Stomach (tissue), 9 donors: ENCODE results near the gene TENM4. TPM values are rescaled to one million over a fixed set of nuclear protein-coding genes. Genes with fewer than 3 reads are reported as not detected.
A peak's percentile ranks its signal among the peaks of the same experiment; 100 is the strongest.
"Not testable (repeated sequence)": the region's sequence is repeated elsewhere in the genome, so short reads cannot be mapped to it uniquely, and the experiment has no call there.

Experiments used
- DNase-seq, 2 donors: peaks; one replicate each; pipeline versions ENCODE4 v3.0.0 to v3.0.0-alpha.2; 2013 to 2019
- H3K27ac ChIP-seq, 5 donors: fragments of 200-600 bp in 4 of 5; sonication (generic) in 4 of 5; one replicate each; pipeline ENCODE4 v1.5.1; 2013 to 2019; ENCODE audit warnings: mild to moderate bottlenecking in 1 of 5, moderate library complexity in 1 of 5
- H3K27me3 ChIP-seq, 3 donors: fragments of 200-600 bp; sonication (generic); one replicate each; pipeline ENCODE4 v1.5.1; 2017 to 2019; ENCODE audit warnings: mixed run types in 1 of 3
- H3K36me3 ChIP-seq, 4 donors: fragments of 200-600 bp; sonication (generic); 1 replicate in 3 of 4; 2 replicates in 1 of 4; pipeline ENCODE4 v1.5.1; 2016 to 2019
- H3K4me1 ChIP-seq, 4 donors: fragments of 200-600 bp; sonication (generic); one replicate each; pipeline ENCODE4 v1.5.1; 2016 to 2019
- H3K4me3 ChIP-seq, 4 donors: fragments of 200-600 bp; sonication (generic) in 3 of 4; one replicate each; pipeline ENCODE4 v1.5.1; 2016 to 2019; ENCODE audit warnings: mild to moderate bottlenecking in 1 of 4
- H3K9me3 ChIP-seq, 4 donors: fragments of 200-600 bp; sonication (generic); one replicate each; pipeline ENCODE4 v1.5.1; 2016 to 2019
- EP300 ChIP-seq: sonication (generic); formaldehyde crosslinking; IDR thresholded peaks from one replicate; pipeline ENCODE4 v1.6.1; 2017; ENCODE audit warnings: antibody characterized with exemption
- POLR2A ChIP-seq, 4 donors: fragments of 450-650 bp; IDR thresholded peaks; one replicate each; pipeline ENCODE4 v1.6.1; 2016; ENCODE audit warnings: antibody characterized with exemption in 4 of 4, control low read depth in 2 of 4, mild to moderate bottlenecking in 1 of 4, moderate library complexity in 1 of 4
- POLR2AphosphoS5 ChIP-seq, 3 donors: sonication (generic); formaldehyde crosslinking; IDR thresholded peaks; one replicate each; pipeline ENCODE4 v1.6.1; 2016; ENCODE audit warnings: antibody characterized with exemption in 3 of 3
- WGBS, 5 donors: extraction: QIAGEN DNeasy Blood & Tissue Kit in 3 of 5; methylation state at CpG; one replicate each; pipeline versions ENCODE4 v1.1.5 to v1.1.7; 2013 to 2018; 5-methylcytosine and 5-hydroxymethylcytosine counted together
- intact Hi-C: fragments of 100-400 bp; cut with DNase I; formaldehyde crosslinking; loops from one replicate; pipeline ENCODE4 v1.15.1; 2023; ENCODE audit warnings: low total_unique reads
- polyA plus RNA-seq, 3 donors: library from polyadenylated mRNA; stranded (reverse); fragments of 200-250 nt; gene quantifications; one replicate each; pipeline ENCODE4 v1.2.3, GENCODE V29; 2013
- total RNA-seq, 5 donors: library from RNA; depleted of rRNA; stranded (reverse); fragments of >200 nt; gene quantifications; one replicate each; pipeline versions ENCODE4 v1.1.0 to v1.2.3, GENCODE V29; 2014 to 2016
- TF ChIP-seq, protein P1 (sequence below), 7 experiments: fragments of 450-650 bp in 4 of 7; fragments of 200-600 bp in 3 of 7; sonication (generic) in 3 of 7; IDR thresholded peaks; one replicate each; pipeline ENCODE4 v1.5.1; 2016 to 2019; ENCODE audit warnings: antibody characterized with exemption in 7 of 7, control low read depth in 2 of 7, mild to moderate bottlenecking in 1 of 7
- donor health status: healthy with polysubstance abuse.
- donor health status: Bipolar disorder and iron deficiency.
- donor health status: healthy.

The TENM4 gene
- total and polyA plus RNA-seq, 8 donors = 0.06 to 13.2 (median 0.87) TPM; not detected in 1

DNA sequence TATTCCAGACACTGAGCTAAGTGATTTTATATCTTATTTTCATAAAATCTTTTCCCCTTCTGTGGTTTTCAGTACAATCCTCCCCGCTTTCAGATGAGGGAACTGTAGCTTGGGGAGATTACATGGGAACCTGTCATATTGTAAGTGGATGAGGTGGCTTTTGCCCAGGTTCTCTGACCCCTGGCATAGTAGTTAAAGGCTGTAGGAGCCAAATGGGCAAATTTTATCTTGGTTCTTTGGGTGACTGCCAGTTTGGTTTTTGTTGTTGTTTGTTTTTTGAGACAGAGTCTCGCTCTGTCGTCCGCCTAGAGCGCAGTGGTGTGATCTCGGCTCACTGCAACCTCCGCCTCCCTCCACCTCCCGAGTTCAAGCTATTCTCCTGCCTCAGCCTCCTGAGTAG lies 454.5 kb downstream of the TENM4 start:
- no peaks in the 10 kb centered on the region for H3K27me3 ChIP-seq
- no peak for DNase-seq
- H3K27ac ChIP-seq = no peak overlapping the region
- no peaks in the 10 kb centered on the region for H3K4me1 ChIP-seq
- intact Hi-C loops = no loop called here
- no peak overlapping the region for H3K4me3 ChIP-seq
- TF ChIP-seq POLR2A (IDR thresholded peaks at IDR 0.05) (no peak), POLR2AphosphoS5 (IDR thresholded peaks at IDR 0.05) (no peak)
- no peaks in the 10 kb centered on the region for H3K36me3 ChIP-seq
- H3K9me3 ChIP-seq = no peaks in the 10 kb centered on the region
- WGBS, 5 donors = 83 to 91% (median 90%) methylated on average over 8 of the region's 8 CpGs

DNA sequence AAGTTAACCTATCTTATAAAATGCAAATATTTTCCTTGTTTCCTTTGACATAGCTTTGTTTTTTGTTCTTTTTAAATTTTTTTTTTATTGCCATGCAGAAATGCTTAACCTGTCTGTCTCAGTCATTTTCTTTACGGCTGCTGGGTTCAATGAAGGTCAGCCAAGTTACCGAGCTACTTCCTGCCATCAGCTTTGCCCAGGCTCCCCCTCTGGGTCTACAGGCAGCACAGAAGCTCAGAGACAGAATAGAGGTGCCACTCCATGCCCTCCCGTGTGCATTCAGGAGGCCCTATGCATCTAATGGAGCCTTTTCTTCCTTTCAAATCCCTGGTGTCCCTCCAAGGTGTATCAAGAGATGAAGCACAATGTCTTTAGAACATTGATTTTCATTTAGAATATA lies 455.2 kb downstream of the TENM4 start:
- Histone ChIP-seq H3K27ac (no peak overlapping the region), H3K9me3 (no peaks in the 10 kb centered on the region), H3K27me3 (no peaks in the 10 kb centered on the region), H3K36me3 (no peaks in the 10 kb centered on the region), H3K4me1 (no peaks in the 10 kb centered on the region), H3K4me3 (no peak overlapping the region)
- TF ChIP-seq EP300 = no peak
- TF ChIP-seq POLR2AphosphoS5 (IDR thresholded peaks at IDR 0.05) = no peak
- TF ChIP-seq POLR2A (IDR thresholded peaks at IDR 0.05) = no peak
- TF ChIP-seq, protein P1, sequence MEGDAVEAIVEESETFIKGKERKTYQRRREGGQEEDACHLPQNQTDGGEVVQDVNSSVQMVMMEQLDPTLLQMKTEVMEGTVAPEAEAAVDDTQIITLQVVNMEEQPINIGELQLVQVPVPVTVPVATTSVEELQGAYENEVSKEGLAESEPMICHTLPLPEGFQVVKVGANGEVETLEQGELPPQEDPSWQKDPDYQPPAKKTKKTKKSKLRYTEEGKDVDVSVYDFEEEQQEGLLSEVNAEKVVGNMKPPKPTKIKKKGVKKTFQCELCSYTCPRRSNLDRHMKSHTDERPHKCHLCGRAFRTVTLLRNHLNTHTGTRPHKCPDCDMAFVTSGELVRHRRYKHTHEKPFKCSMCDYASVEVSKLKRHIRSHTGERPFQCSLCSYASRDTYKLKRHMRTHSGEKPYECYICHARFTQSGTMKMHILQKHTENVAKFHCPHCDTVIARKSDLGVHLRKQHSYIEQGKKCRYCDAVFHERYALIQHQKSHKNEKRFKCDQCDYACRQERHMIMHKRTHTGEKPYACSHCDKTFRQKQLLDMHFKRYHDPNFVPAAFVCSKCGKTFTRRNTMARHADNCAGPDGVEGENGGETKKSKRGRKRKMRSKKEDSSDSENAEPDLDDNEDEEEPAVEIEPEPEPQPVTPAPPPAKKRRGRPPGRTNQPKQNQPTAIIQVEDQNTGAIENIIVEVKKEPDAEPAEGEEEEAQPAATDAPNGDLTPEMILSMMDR (IDR thresholded peaks at IDR 0.05) = no peak
- intact Hi-C loops = no loop called here
- peak in 1 of 2 donors; percentile 23 for DNase-seq
- 24 to 49% (median 32%) methylated on average over 3 of the region's 3 CpGs for WGBS, 5 donors

DNA sequence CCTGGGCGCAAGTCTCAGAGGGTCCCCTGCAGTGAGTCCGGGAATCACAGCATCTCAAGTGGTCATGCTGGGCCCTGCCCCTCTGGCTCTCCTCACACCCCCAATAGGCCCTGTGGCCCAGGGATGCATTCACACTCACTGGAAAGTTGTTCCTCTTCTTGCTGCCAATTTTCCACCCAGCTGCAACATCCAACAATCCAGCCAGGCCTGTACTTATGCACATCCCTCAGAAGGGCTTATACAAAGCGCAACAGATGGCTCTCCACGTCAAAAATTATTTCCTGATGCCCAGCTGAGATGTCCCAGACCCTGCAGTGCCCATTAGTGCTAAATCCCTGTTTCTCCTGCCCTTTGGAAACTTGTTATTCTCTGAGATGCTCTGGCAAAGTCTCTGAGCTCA lies 458.4 kb downstream of the TENM4 start:
- Histone ChIP-seq H3K36me3 (no peaks in the 10 kb centered on the region), H3K27me3 (no peaks in the 10 kb centered on the region), H3K9me3 (no peaks in the 10 kb centered on the region), H3K4me1 (no peaks in the 10 kb centered on the region), H3K27ac (no peak overlapping the region), H3K4me3 (no peak overlapping the region)
- WGBS, 5 donors = 74 to 91% (median 81%) methylated on average over 3 to 4 of the region's 4 CpGs
- TF ChIP-seq POLR2AphosphoS5 (IDR thresholded peaks at IDR 0.05) = no peak
- TF ChIP-seq, protein P1 (IDR thresholded peaks at IDR 0.05) = no peak
- intact Hi-C loops = no loop called here
- peak in 1 of 2 donors; percentile 83 for DNase-seq

DNA sequence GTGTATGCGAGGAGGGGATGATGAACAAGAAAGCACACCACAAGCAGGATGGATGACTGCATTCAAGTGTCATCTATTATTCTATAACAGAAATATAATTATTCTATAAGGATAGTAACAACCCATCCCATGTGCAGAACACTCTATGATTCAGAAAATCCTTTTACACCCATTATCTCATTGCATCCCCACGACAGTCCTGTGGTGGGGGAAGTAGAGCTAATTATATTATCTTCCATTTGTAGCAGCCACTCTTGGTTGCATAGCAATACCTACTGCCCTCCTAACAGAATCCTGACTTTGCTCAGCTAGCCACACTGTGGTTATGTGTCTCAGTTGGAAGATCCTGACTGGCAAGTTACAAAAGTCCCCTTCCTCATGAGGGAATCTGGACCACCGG lies 459.7 kb downstream of the TENM4 start:
- Histone ChIP-seq H3K36me3 (no peaks in the 10 kb centered on the region), H3K27ac (no peak overlapping the region), H3K4me1 (no peaks in the 10 kb centered on the region), H3K27me3 (no peaks in the 10 kb centered on the region), H3K9me3 (no peaks in the 10 kb centered on the region), H3K4me3 (no peak overlapping the region)
- DNase-seq = no peak
- WGBS, 5 donors = 78 to 89% (median 83%) methylated on average over 3 of the region's 3 CpGs
- TF ChIP-seq POLR2A (IDR thresholded peaks at IDR 0.05) = no peak
- intact Hi-C loops = no loop called here

DNA sequence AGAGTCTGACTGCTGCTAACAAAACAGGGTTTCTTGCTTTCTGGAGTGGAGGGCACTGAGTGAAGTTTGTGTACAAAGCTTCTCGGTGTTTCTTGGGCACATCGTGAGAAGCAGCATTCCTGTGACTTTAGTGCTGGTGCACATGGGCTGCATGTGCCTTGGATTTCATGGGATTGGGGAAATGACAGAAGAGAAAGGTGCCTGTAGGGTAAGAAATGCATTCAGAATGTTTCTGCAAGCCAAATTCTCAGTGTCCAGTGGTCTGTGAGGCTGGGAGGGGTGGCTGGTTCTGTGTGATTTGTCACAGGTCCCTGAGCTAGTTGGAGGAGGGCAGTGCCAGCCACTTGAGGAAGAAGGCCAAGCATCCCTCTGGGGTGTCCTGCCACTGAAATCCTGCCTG lies 462.0 kb downstream of the TENM4 start:
- no peak overlapping the region for H3K27ac ChIP-seq
- H3K4me3 ChIP-seq = no peak overlapping the region
- no peaks in the 10 kb centered on the region for H3K9me3 ChIP-seq
- 61 to 79% (median 66%) methylated on average over 2 of the region's 2 CpGs for WGBS, 5 donors
- H3K27me3 ChIP-seq = peaks cover 0 to 4% (median 0%) of the 10 kb centered on the region in 3 donors
- H3K36me3 ChIP-seq = no peaks in the 10 kb centered on the region
- H3K4me1 ChIP-seq = no peaks in the 10 kb centered on the region
- intact Hi-C loops = no loop called here
- TF ChIP-seq, protein P1 (IDR thresholded peaks at IDR 0.05) = no peak
- DNase-seq = no peak

DNA sequence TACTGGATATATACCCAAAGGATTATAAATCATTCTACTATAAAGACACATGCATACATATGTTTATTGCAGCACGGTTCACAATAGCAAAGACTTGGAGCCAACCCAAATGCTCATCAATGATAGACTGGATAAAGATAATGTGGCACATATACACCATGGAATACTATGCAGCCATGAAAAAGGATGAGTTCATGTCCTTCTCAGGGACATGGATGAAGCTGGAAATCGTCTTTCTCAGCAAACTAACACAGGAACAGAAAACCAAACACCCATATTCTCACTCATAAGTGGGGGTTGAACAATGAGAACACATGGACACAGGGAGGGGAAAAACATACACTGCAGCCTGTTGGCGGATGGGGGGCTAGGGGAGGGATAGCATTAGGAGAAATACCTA lies 463.0 kb downstream of the TENM4 start:
- WGBS, 5 donors = 82 to 94% (median 90%) methylated on average over 3 of the region's 3 CpGs
- DNase-seq, H3K4me1 ChIP-seq, H3K9me3 ChIP-seq, H3K27me3 ChIP-seq, H3K4me3 ChIP-seq, intact Hi-C loops, H3K36me3 ChIP-seq, H3K27ac ChIP-seq: not testable (repeated sequence)
